GM12878 (cell line): ENCODE measurements around the gene AHCYL2. TPM values are rescaled to one million over a fixed set of nuclear protein-coding genes. Genes with fewer than 3 reads are reported as not detected.

Experiments used
- ATAC-seq: fragments of 200-7000 bp; cut with Tn5 transposase; 3 replicates; pipeline ENCODE4 v1.9.1; 2020; ENCODE audit warnings: mild to moderate bottlenecking, moderate library complexity
- BruUV-seq: library from RNA; stranded (reverse); fragments of 400-500 nt; replicated peaks from 2 replicates; lab custom pipeline; 2021; lab: Mats Ljungman, UMichigan
- CTCF ChIA-PET: fragments of 300-600 bp; sonication (Branson Sonifier 250); formaldehyde crosslinking; extraction: SDS; loops from one replicate; lab custom pipeline; 2021; ENCODE audit warnings: inconsistent platforms; lab: Yijun Ruan, JAX
- POLR2A ChIA-PET: fragments of 350-600 bp; formaldehyde crosslinking; extraction: SDS; loops from one replicate; lab custom pipeline; 2021; ENCODE audit warnings: inconsistent platforms; lab: Charles Lee
- RAD21 ChIA-PET: fragments of 300-600 bp; sonication (Branson Sonifier 250); formaldehyde crosslinking; loops from one replicate; lab custom pipeline; 2023; ENCODE audit warnings: antibody characterized with exemption; ENCODE audit not compliant: unreplicated experiment; lab: Charles Lee
- SMC1A ChIA-PET: fragments of 300-600 bp; sonication (Branson Sonifier 250); formaldehyde crosslinking; loops from one replicate; lab custom pipeline; 2023; ENCODE audit not compliant: unreplicated experiment, uncharacterized antibody; lab: Charles Lee
- DNase-seq: peaks from one replicate; pipeline ENCODE4 v3.0.0-alpha.2; 2011; ENCODE audit warnings: low read depth, low spot score
- FAIRE-seq: peaks from 3 replicates; lab custom pipeline; 2011; peaks lifted over from hg19 to GRCh38; lab: Jason Lieb, UNC
- H2AFZ ChIP-seq: 2 replicates; pipeline ENCODE4 v1.6.0; 2011; ENCODE audit warnings: low read depth, low read length, control low read depth; ENCODE audit not compliant: control insufficient read depth
- H3K27ac ChIP-seq: 2 replicates; pipeline ENCODE4 v1.5.1; 2011; ENCODE audit warnings: control low read depth; ENCODE audit not compliant: control insufficient read depth, insufficient read depth
- H3K27me3 ChIP-seq, 2 experiments: replicated peaks in 1 of 2; 2 replicates each; pipeline versions ENCODE4 v1.6.0 to v1.6.1; 2011; ENCODE audit warnings: low read length in 1 of 2; ENCODE audit not compliant: control insufficient read depth in 2 of 2, insufficient read depth in 2 of 2
- H3K36me3 ChIP-seq, 2 experiments: 2 replicates each; pipeline ENCODE4 v1.5.1; 2011; ENCODE audit warnings: low read length in 1 of 2; ENCODE audit not compliant: control insufficient read depth in 2 of 2, insufficient read depth in 2 of 2
- H3K4me1 ChIP-seq: 2 replicates; pipeline ENCODE4 v1.6.1; 2011; ENCODE audit warnings: mild to moderate bottlenecking, low read length, moderate library complexity, mixed read lengths; ENCODE audit not compliant: control insufficient read depth, insufficient read depth
- H3K4me2 ChIP-seq: 2 replicates; pipeline ENCODE4 v1.6.0; 2011; ENCODE audit warnings: control low read depth; ENCODE audit not compliant: control insufficient read depth, insufficient read depth
- H3K4me3 ChIP-seq: fragments of 200-600 bp; sonication (generic); 2 replicates; pipeline ENCODE4 v1.5.1; 2016
- H3K79me2 ChIP-seq: 2 replicates; pipeline ENCODE4 v1.6.0; 2011; ENCODE audit warnings: low read length; ENCODE audit not compliant: control insufficient read depth, insufficient read depth
- H3K9ac ChIP-seq: 2 replicates; pipeline ENCODE4 v1.8.0; 2011; ENCODE audit warnings: low read length, control low read depth, mixed read lengths; ENCODE audit not compliant: control insufficient read depth, insufficient read depth
- H3K9me3 ChIP-seq: replicated peaks from 3 replicates; pipeline ENCODE4 v1.5.1; 2011; ENCODE audit warnings: mild to moderate bottlenecking, low read length; ENCODE audit not compliant: control insufficient read depth, insufficient read depth
- H4K20me1 ChIP-seq: 2 replicates; pipeline ENCODE4 v1.6.0; 2011; ENCODE audit not compliant: control insufficient read depth, insufficient read depth
- CEBPB ChIP-seq, 2 experiments: fragments of 150-350 bp in 1 of 2; IDR thresholded peaks; 2 replicates each; pipeline ENCODE4 v1.6.1; 2012 to 2014; ENCODE audit warnings: low read depth in 2 of 2, low read length in 2 of 2, borderline replicate concordance in 1 of 2, inconsistent platforms in 1 of 2
- CEBPZ ChIP-seq: fragments of 150-350 bp; IDR thresholded peaks from 2 replicates; pipeline ENCODE4 v1.6.1; 2016; ENCODE audit warnings: low read depth, low read length
- GATAD2B ChIP-seq: fragments of 450-650 bp; conservative IDR thresholded peaks from 2 replicates; pipeline ENCODE4 v1.6.1; 2017; ENCODE audit warnings: low read depth, mild to moderate bottlenecking, moderate library complexity
- KDM1A ChIP-seq: fragments of 200-600 bp; sonication (generic); IDR thresholded peaks from 2 replicates; pipeline ENCODE4 v1.6.1; 2016; ENCODE audit warnings: borderline replicate concordance
- POU2F2 ChIP-seq: IDR thresholded peaks from 3 replicates; pipeline ENCODE4 v1.6.1; 2011; ENCODE audit warnings: low read depth, mild to moderate bottlenecking, low read length, borderline replicate concordance
- PRDM15 ChIP-seq: fragments of 450-650 bp; formaldehyde crosslinking; IDR thresholded peaks from 2 replicates; pipeline ENCODE4 v1.4.0; 2020; ENCODE audit warnings: mild to moderate bottlenecking, moderate library complexity
- SKIL ChIP-seq: fragments of 450-650 bp; IDR thresholded peaks from 2 replicates; pipeline ENCODE4 v1.6.1; 2017; ENCODE audit warnings: mild to moderate bottlenecking, low read depth, inconsistent platforms; ENCODE audit not compliant: poor library complexity, severe bottlenecking
- SMAD1 ChIP-seq: fragments of 450-650 bp; IDR thresholded peaks from 2 replicates; pipeline ENCODE4 v1.6.1; 2018; ENCODE audit warnings: mild to moderate bottlenecking, low read depth; ENCODE audit not compliant: partially characterized antibody
- SMC3 ChIP-seq: IDR thresholded peaks from 2 replicates; pipeline ENCODE4 v1.6.1; 2011; ENCODE audit warnings: low read length, improper control_type of control experiment, borderline replicate concordance
- TCF7 ChIP-seq: IDR thresholded peaks from 2 replicates; pipeline ENCODE4 v1.6.1; 2014; ENCODE audit warnings: antibody characterized with exemption, borderline replicate concordance
- YBX1 ChIP-seq: fragments of 450-650 bp; IDR thresholded peaks from 2 replicates; pipeline ENCODE4 v1.6.1; 2016; ENCODE audit warnings: antibody characterized with exemption
- WGBS: methylation state at CpG from one replicate; pipeline ENCODE4 v1.1.6; 2016; ENCODE audit warnings: low lambda C conversion rate; ENCODE audit not compliant: insufficient replicate concordance, insufficient coverage; ENCODE audit errors: missing lambda C conversion rate; 5-methylcytosine and 5-hydroxymethylcytosine counted together
- in situ Hi-C: fragments of 300-500 bp; cut with MboI; formaldehyde crosslinking; loops from 9 replicates; pipeline ENCODE4 v1.14.3; 2018; ENCODE audit warnings: mixed read lengths
- intact Hi-C: fragments of 100-400 bp; cut with micrococcal nuclease; formaldehyde crosslinking; loops from one replicate; pipeline ENCODE4 v1.14.2; 2022; ENCODE audit not compliant: unreplicated experiment
- polyA plus RNA-seq, 11 experiments: library from polyadenylated mRNA; depleted of rRNA in 4 of 11; unstranded in 6 of 11; stranded (reverse) in 5 of 11; fragments of >200 nt; fragmentation: Nextera tagmentation in 4 of 11; fragmentation: Illumina TruSeq in 1 of 11; extraction: Ambion mirVana in 4 of 11; extraction: Trizol in 1 of 11; gene quantifications; 1 replicate in 1 of 11; 2 replicates in 10 of 11; pipeline versions ENCODE4 v1.2.1 to v1.2.3, GENCODE V29; 2011 to 2016; ENCODE audit warnings: inconsistent platforms in 2 of 11, missing spikeins in 2 of 11, low read depth in 1 of 11
- total RNA-seq, 4 experiments: library from RNA; depleted of rRNA in 3 of 4; stranded (reverse); fragments of >200 nt in 3 of 4; fragmentation: Illumina TruSeq in 1 of 4; extraction: Trizol in 1 of 4; gene quantifications; 2 replicates each; pipeline versions ENCODE4 v1.2.1 to v1.2.3, GENCODE V29; 2013 to 2021

Gene AHCYL2
- total and polyA plus RNA-seq, 10 of the 15 experiments (the other 5 are each of a cell fraction or from before 2014, with no cell fraction given) = 1.7 to 29.1 (median 5.4) TPM

- BruUV-seq = TSS peak; percentile 85
- intact Hi-C loops = no loop called here
- ChIA-PET CTCF (interaction anchor here (1.0 to 16.9 kb wide), 30 partner anchors 7 to 273 kb away, joined by 3 to 561 read pairs (median 6); partner anchors contain the start of genes AHCYL2, NRF1 and STRIP2), POLR2A (interaction anchor here (0.5 to 2.0 kb wide), 5 partner anchors 19 to 664 kb away, joined by 3 to 9 read pairs (median 3); no protein-coding TSS in a partner anchor), RAD21 (interaction anchor here (0.6 to 16.7 kb wide), 21 partner anchors 9 to 640 kb away, joined by 3 to 333 read pairs (median 5); partner anchors contain the start of genes AHCYL2 and STRIP2), SMC1A (interaction anchor here (0.6 to 18.3 kb wide), 29 partner anchors 8 to 640 kb away, joined by 3 to 451 read pairs (median 4); partner anchors contain the start of gene STRIP2)
- no peak overlapping the region; the same call in 1 of the 2 replicates for H3K4me3 ChIP-seq
- no peaks in the 10 kb centered on the region for H3K9me3 ChIP-seq
- 0 out of 2 replicates have a peak overlapping the region, but pooled peaks have one; percentile 8 for H3K27ac ChIP-seq
- H2AFZ ChIP-seq = peak overlapping the region; percentile 15; the same call in 1 of the 2 replicates
- H3K9ac ChIP-seq = 0 out of 2 replicates have a peak overlapping the region, but pooled peaks have one; percentile 33
- no peaks in the 10 kb centered on the region; the same call in 1 of the 2 replicates for H3K79me2 ChIP-seq
- H3K36me3 ChIP-seq = no peaks in the 10 kb centered on the region
- 0 out of 2 replicates have a peak overlapping the region, but pooled peaks have one; percentile 1 for H3K4me2 ChIP-seq
- no peaks in the 10 kb centered on the region for H4K20me1 ChIP-seq
- no peak for DNase-seq
- FAIRE-seq = no peak
- no peaks in the 10 kb centered on the region for H3K27me3 ChIP-seq
- H3K4me1 ChIP-seq = peaks cover 10% of the 10 kb centered on the region; the same call in 1 of the 2 replicates
- in situ Hi-C loops = no loop called here
- ATAC-seq = peak; percentile 31
- 5% methylated on average over 5 of the region's 5 CpGs for WGBS
- TF ChIP-seq CEBPZ = no peak
- no peak for TF ChIP-seq POU2F2
- no peak for TF ChIP-seq PRDM15
- no peak for TF ChIP-seq TCF7
- TF ChIP-seq YBX1 = no peak
- TF ChIP-seq SMC3 = peak; percentile 51; the same call in 1 of the 2 replicates
- no peak for TF ChIP-seq SMAD1
- TF ChIP-seq SKIL = peak; percentile 15
- TF ChIP-seq GATAD2B = no peak
- no peak for TF ChIP-seq KDM1A
- no peak for TF ChIP-seq CEBPB (IDR thresholded peaks at IDR 0.05; ENCODE audit: borderline replicate concordance in 1 of 2, low read depth in 2 of 2, low read length in 2 of 2)
Observed at GRCh38 chr7:129370812-129371211, 146.0 kb downstream of the AHCYL2 start.
